ENCODE results near the gene FLOT1.

GRCh38 chr6:30740540-30740870 lies 2.0 kb downstream of the FLOT1 start:
- TF ChIP-seq CTCF (IDR thresholded peaks at IDR 0.05; ENCODE audit: low read length) (no peak), EZH2 (IDR thresholded peaks at IDR 0.05; ENCODE audit: borderline replicate concordance, low read length) (no peak)

Data from OCI-LY1 (cell line).